Measurements from ENCODE around the gene LBX1. TPM values are rescaled to one million over a fixed set of nuclear protein-coding genes. Genes with fewer than 3 reads are reported as not detected.

Gene LBX1
- total RNA-seq, 4 donors from 2014 or later = not detected

- Histone ChIP-seq H3K4me3 (no peak overlapping the region), H3K9me3 (no peaks in the 10 kb centered on the region), H3K4me1 (peaks cover 44% of the 10 kb centered on the region), H3K27me3 (peaks cover 100% of the 10 kb centered on the region), H3K27ac (no peak overlapping the region), H3K36me3 (no peaks in the 10 kb centered on the region)
- 78% methylated on average over 7 of the region's 7 CpGs for WGBS
- DNase-seq (ENCODE audit: low spot score in 2 of 2) = no peak
- TF ChIP-seq EP300 (IDR thresholded peaks at IDR 0.05) = no peak
- no peak for TF ChIP-seq POLR2A (IDR thresholded peaks at IDR 0.05)
- no peak for TF ChIP-seq POLR2AphosphoS5 (IDR thresholded peaks at IDR 0.05)
- TF ChIP-seq, protein P1, sequence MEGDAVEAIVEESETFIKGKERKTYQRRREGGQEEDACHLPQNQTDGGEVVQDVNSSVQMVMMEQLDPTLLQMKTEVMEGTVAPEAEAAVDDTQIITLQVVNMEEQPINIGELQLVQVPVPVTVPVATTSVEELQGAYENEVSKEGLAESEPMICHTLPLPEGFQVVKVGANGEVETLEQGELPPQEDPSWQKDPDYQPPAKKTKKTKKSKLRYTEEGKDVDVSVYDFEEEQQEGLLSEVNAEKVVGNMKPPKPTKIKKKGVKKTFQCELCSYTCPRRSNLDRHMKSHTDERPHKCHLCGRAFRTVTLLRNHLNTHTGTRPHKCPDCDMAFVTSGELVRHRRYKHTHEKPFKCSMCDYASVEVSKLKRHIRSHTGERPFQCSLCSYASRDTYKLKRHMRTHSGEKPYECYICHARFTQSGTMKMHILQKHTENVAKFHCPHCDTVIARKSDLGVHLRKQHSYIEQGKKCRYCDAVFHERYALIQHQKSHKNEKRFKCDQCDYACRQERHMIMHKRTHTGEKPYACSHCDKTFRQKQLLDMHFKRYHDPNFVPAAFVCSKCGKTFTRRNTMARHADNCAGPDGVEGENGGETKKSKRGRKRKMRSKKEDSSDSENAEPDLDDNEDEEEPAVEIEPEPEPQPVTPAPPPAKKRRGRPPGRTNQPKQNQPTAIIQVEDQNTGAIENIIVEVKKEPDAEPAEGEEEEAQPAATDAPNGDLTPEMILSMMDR (IDR thresholded peaks at IDR 0.05) = no peak
Observed at GRCh38 chr10:101231092-101231491, 1.8 kb upstream of the LBX1 start.

DNA sequence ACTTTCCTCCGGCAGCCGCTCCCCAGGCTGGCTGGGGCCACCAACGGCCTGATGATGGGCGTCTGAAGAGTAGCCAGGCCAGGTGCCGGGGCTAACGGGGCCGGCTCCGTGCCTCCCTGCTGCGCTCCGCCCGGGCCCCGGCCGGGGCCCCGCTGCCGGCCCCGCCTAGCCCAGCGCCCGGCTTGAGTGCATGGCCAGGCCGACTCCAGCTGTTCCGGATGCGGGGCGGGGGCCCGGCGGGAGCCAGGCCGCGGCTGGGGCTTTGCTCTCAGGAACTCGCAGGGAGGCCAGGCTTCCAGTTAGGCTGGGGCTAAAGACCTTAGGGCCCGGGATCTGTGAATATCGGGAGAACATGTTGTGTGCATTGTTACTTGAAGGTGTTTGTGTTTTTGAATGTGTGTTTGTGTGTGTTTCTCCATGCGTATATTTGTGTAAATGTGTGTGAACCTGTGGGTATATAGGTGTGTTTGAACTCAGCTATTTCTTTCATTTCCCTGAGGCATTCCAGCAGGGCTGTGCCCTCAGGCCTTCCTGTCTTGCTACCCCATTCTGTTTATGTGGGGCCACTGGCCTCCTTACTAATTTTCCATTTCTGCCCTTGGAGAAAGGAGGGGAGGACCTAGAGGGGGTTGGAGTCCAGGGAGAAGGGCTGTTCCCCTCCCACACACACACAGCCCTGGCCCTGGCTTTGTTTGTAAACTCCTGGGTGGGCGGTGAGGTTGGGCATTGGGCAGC is 1.1 kb upstream of the LBX1 start:
- Histone ChIP-seq H3K27me3 (peaks cover 100% of the 10 kb centered on the region), H3K27ac (no peak overlapping the region), H3K4me3 (peak overlapping the region; percentile 33), H3K36me3 (no peaks in the 10 kb centered on the region), H3K9me3 (no peaks in the 10 kb centered on the region), H3K4me1 (peaks cover 50% of the 10 kb centered on the region)
- DNase-seq (ENCODE audit: low spot score in 2 of 2) = no peak
- WGBS = 11% methylated on average over 21 of the region's 31 CpGs
- TF ChIP-seq EP300 (IDR thresholded peaks at IDR 0.05) (no peak), POLR2A (IDR thresholded peaks at IDR 0.05) (no peak), POLR2AphosphoS5 (IDR thresholded peaks at IDR 0.05) (no peak)
- TF ChIP-seq, protein P1 (IDR thresholded peaks at IDR 0.05) = no peak

DNA sequence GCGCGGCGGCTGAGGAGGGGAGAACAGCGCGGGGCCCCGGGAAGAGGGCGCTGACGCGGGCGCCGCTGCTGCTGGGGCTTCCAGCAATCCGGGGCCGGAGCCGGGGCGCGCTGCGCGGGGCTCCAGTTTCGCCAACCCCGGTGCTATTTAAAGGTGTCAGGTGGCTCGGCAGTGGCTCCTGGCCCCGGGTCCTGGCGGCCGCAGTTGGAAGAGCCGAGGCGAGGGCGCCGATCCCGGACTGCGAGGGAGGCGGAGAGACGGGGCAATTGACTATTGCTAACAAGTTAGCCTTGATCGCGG is 347 bp downstream of the LBX1 start:
- no peaks in the 10 kb centered on the region for H3K36me3 ChIP-seq
- peaks cover 64% of the 10 kb centered on the region for H3K4me1 ChIP-seq
- no peak for DNase-seq (ENCODE audit: low spot score in 2 of 2)
- no peak for TF ChIP-seq POLR2A (IDR thresholded peaks at IDR 0.05)
- TF ChIP-seq EP300 (IDR thresholded peaks at IDR 0.05) = no peak
- no peak for TF ChIP-seq POLR2AphosphoS5 (IDR thresholded peaks at IDR 0.05)
- TF ChIP-seq, protein P1 (IDR thresholded peaks at IDR 0.05) = no peak
- H3K4me3 ChIP-seq = peak overlapping the region; percentile 33
- under 1% methylated on average over 14 of the region's 34 CpGs for WGBS
- no peak overlapping the region for H3K27ac ChIP-seq
- peaks cover 100% of the 10 kb centered on the region for H3K27me3 ChIP-seq
- H3K9me3 ChIP-seq = no peaks in the 10 kb centered on the region

DNA sequence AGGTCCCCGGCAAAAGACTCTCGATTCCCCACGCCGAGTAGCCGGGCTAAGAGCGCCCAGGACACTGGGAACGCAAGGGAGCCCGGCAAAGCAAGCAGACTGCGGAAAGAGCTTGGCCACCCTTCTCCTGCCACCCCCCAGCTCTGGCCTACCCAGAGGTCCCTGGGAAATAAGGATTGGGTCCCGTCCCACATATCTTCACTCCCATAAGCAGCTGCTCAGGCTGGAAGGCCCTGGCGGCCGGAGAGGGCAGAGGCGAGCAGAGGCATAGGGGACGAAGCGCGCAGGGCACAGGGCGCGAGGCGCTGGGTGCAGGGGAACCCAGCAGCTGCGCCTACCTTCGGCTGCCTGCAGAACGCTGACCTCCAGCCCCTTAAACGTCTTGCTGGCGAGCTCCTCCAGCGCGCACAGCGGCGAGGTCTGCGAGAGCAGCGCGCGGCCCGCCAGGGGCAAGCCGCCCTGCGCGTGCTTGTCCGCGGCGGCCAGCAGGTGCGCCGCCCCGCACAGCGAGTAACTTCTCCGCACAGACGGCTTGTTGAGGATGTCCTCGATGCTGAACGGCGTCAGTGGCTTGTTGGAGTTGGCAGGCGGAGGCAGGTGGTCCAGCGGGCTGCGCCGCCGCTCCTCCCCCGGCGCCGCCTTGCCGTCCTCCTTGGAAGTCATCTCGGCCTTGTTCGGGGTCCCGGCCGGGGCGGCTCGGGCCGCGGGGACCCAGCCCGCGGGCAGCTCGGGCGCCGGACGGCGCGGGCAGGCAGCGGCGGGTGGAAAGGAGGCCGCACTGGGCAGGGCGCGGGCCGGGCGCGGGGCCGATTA is 904 bp downstream of the LBX1 start:
- Histone ChIP-seq H3K9me3 (no peaks in the 10 kb centered on the region), H3K4me1 (peaks cover 70% of the 10 kb centered on the region), H3K36me3 (no peaks in the 10 kb centered on the region), H3K27me3 (peaks cover 100% of the 10 kb centered on the region), H3K27ac (no peak overlapping the region), H3K4me3 (peak overlapping the region; percentile 33)
- no peak for TF ChIP-seq POLR2AphosphoS5 (IDR thresholded peaks at IDR 0.05)
- TF ChIP-seq, protein P1 (IDR thresholded peaks at IDR 0.05) = no peak
- TF ChIP-seq EP300 (IDR thresholded peaks at IDR 0.05) = no peak
- no peak for TF ChIP-seq POLR2A (IDR thresholded peaks at IDR 0.05)
- WGBS = 17% methylated on average over 9 of the region's 82 CpGs
- no peak for DNase-seq (ENCODE audit: low spot score in 2 of 2)

DNA sequence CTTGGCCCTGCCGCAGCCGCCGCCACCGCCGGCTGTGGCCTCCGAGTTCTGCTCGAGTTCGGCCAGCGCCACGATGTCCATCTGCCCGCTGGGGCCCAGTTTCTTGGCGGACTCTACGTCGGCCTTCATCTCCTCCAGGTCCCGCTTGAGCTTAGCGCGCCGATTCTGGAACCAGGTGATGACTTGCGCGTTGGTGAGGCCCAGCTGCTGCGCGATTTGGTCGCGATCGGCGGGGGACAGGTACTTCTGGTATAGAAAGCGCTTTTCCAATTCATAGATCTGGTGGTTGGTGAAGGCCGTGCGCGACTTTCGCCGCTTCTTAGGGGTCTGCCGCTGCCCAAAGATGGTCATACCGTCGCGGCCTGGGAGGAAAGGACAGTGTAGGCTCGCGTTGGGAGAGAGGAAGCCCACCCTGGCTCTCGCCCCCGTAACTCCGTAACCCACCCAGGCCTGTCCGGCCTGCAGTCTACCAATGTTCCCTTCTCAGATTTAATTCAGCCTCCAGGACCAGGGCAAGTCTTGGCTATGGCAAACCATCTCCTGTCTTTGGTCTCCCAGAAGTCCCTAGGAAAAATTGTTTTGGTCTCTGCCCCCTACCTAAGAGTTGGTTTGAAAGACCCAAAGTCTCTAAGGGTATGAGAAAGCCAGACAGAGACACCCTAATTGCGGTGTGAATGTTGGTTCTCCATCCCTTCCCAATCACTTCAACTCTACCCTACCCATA is 1.7 kb downstream of the LBX1 start:
- Histone ChIP-seq H3K27ac (no peak overlapping the region), H3K4me3 (peak overlapping the region; percentile 39), H3K4me1 (peaks cover 77% of the 10 kb centered on the region), H3K27me3 (peaks cover 100% of the 10 kb centered on the region), H3K36me3 (no peaks in the 10 kb centered on the region), H3K9me3 (no peaks in the 10 kb centered on the region)
- 23% methylated on average over 10 of the region's 43 CpGs for WGBS
- DNase-seq (ENCODE audit: low spot score in 2 of 2) = no peak
- TF ChIP-seq EP300 (IDR thresholded peaks at IDR 0.05) (no peak), POLR2AphosphoS5 (IDR thresholded peaks at IDR 0.05) (no peak), POLR2A (IDR thresholded peaks at IDR 0.05) (no peak)
- TF ChIP-seq, protein P1 (IDR thresholded peaks at IDR 0.05) = no peak
